Measurements from ENCODE around the gene LAMP5.

The LAMP5 gene

DNA sequence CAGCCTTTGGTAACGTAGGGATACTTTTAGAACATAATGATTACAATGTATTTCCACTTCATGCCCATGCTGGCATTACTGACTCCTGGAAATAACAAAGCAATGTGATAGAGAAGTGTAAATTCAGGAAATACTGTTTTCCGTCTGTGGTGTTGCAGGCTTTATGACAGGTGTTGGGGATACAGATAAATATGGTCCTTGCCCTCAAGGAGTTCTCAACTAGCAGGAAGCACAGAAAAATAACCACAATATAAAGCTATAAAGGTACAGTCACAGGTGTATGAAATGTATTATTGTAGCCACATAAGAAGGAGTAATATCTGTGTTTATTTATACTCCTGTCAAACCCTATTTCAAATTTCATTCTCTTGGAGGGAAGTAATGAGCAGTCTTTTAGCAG lies 12.9 kb upstream of the LAMP5 start:
- no peak for DNase-seq

DNA sequence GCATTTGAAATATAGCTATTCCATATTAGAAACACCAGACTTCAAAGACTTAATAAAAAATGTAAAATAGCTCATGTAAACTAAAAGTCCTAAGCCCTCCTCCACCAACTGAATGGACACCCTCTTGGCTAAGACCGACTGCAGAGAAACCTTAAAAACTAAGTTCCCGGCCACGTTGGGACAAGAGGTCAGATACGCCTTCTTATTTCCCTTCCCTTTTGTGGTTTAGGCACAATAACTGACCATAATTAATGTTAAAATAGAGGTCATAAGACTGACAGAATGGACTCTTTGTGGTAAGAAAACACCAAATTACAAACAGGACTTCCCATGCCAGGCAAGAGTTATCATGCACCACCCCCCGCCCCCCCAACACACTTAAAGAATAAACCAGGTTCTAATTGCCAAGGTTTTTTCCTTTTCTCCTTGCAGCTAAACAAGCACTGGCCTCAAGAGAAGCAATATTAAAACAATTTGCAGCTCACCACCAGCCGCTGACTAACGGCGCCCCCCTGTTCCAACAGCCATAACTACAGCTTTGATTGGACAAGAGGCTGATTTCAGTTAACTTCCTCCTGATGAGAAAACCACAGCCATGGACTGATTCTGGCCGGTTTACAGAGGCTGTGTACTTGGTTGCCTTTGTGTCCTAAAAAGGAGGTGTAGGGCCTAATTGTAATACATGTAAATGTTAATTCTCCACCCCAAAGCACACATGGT lies 10.7 kb upstream of the LAMP5 start:
- DNase-seq: no peak

DNA sequence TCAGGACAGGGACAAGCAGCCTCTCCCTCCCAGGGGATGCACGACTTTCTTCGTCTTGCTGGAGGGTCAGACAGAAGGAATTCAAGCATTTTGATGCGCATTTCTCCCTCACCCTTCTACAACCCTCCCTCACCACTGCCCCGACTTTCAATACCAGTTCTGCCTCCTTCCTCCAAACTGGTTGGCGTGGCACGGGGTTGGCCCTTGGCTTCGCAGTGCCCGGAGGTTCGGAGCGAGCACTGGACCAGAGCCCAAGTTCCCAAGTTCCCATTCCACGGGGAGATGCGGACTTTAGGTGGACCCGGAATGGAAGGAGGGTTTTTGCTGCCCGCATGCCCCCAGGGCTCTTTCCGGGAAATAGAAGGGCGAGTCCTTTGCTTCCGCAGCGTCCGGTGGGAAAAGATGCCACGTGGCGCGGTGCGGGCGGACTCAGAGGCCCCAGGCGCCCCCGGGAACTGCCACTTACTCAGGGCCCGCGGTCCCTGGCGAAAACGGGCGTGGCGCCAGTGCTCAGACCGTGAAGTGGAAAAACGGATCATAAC lies 8.0 kb upstream of the LAMP5 start:
- no peak for DNase-seq

DNA sequence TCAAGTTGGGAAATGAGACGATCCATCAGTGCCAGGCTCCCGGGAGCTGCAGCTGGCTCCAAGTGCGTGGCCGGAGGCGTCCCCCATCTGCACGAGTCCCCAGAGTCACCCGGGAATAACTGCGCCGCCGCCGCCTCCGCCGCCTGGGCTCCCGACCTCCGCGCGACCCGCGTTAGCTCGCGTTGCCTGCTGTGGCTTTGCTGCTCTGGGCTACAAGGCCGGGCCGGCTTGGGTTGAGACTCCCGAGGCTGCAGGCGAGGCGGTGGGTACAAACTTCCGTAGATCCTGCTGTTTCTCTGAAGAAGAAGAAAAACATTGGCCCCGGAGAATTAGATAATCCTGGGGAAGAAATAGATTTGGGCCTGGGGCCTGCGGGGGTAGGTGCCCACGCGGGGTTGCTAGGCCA lies 7.4 kb upstream of the LAMP5 start:
- no peak for DNase-seq

DNA sequence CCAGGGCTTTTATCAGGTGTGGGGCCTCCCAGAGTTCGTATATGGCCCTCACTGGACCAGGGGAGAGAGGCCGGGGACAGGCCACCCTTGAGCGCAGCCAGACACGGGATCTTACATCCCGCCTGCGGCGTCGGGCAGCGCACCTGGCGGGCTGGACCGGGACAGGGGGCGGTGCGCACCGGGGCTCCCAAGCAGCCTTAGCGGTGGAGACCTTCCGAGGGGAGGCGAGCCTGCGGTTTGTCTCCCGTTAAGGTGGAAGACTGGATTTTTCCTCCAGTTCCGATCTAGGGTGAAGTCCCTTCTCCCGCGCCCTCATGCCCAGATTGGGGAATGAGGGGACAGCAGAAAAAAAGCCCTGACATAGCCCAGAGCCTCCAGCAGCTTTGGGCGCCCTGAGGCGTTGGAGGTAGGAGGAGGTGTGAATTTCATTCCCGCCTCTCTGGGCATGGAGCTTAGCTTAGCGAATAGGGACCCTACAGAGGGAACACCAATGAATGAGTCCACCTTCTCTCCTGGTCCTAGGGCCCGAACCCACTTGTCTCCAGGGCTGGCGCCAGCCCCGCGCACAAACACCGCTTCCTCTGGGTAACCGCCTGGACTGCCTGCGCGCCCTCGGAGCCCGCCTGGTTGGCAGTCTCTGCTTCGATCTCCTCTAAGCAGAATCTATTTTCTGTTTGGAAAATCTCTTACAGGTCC lies 6.7 kb upstream of the LAMP5 start:
- no peak for DNase-seq

DNA sequence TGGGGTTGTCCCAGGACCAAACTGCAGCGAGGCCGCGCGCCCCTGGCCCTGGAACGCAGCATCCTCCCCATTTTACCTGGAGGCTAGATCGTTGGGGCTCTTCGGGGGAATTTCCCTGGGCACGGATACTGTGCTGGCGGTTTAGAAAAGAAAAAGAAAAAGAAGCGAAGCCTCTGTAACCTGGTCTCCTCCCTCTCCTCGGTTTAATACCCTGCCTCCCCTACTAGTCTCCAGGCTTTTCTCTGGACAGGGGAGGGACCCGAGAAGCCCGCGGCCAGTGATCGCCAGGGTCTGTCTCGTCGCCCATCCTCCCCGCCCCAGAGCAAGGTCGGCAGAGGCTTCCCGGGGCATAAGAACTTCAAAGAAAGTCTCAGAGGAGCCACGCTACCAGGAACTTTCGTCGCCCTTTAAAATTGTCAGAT lies 6.1 kb upstream of the LAMP5 start:
- no peak for DNase-seq

DNA sequence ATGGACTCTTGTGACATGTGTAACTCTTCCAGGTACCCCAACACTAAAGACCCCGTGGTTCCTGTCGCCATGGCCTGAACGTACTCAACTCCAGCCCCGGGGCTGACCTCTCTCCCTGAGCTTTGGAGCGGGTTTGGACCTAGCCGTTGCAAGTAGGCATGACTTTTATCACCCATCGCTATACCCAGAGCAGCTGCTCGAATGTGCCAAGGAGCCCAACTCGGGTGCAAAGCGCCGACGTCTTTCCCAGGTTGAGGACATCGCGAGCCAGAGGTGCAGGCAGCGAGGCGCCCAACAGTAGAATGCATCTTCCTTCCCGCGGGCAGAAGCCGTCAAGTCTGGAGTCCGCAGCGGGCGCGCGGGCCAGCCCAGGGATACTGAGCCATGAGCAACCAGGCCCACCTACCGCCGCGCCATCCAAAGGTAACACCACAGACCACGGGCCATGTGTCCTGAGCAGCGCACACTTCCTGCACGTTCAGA lies 5.7 kb upstream of the LAMP5 start:
- no peak for DNase-seq

DNA sequence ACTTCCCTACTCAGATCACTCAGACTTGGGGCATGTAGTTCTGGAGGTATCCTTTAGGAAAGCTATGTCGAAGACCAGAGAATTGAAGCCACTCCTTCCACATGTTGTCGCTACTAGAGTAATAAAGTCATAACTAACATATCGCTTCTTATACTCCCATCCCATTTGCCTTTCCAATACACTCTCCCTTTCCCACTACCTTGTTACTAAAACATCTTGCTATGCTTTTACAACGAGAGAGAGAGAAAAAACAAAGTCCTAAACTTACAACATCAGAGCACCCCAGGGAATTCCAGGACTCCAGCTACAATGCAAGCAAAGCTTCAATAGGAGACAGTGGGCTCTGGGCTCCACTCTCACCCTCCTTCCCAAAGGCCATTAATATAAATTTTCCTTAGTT lies 5.1 kb upstream of the LAMP5 start:
- no peak for DNase-seq

DNA sequence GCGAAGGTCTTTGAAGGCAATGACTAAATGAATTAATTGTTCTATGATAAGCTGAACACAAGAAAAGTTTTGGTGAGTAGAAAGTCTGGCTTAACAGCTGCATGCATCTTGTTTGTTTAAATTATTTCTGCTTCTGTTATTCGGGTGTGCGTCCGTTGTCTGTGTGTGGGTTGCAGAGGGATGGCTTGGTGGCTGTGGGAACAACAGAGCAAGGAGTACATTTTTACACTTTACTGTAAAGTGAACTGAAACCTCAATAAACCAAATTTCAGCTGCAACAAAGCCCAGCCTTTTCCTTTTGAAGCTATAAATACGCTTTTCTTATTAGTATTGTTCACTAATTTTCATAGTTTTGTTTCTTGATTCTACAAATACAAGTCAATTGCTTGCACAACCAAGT lies 3.5 kb upstream of the LAMP5 start:
- no peak for DNase-seq

DNA sequence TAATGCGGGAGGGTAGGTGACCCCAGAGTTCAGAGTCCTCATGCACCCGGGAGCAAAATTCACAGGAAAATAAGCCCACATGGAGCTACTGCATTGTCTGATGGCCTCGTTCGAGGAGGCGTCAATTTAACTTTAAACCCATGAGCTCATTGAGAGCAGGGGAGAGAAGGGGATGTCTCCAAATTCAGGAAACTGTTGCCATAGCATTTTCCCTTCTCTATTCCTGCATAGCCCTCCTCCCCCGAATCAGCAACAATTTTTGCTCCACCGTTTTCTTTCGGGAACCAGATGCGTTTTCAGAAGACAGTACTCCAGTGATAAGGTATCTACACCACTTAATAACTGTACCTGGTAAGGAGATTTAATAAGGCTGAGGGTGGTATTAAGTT lies 324 bp upstream of the LAMP5 start:
- no peak for DNase-seq

DNA sequence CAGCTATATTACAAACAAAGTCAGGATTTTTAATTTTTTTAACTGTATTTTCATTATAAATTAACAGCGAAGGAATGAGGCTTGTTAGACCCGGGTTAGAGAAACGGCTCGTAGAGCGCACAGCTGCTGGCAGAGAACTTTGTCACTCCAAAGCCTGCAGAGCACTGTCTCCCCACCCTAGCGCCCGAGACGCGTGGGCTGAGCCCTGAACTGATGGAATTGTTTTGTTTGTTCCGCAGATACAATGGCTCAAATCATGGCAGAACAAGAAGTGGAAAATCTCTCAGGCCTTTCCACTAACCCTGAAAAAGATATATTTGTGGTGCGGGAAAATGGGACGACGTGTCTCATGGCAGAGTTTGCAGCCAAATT lies 810 bp downstream of the LAMP5 start:
- DNase-seq: no peak

DNA sequence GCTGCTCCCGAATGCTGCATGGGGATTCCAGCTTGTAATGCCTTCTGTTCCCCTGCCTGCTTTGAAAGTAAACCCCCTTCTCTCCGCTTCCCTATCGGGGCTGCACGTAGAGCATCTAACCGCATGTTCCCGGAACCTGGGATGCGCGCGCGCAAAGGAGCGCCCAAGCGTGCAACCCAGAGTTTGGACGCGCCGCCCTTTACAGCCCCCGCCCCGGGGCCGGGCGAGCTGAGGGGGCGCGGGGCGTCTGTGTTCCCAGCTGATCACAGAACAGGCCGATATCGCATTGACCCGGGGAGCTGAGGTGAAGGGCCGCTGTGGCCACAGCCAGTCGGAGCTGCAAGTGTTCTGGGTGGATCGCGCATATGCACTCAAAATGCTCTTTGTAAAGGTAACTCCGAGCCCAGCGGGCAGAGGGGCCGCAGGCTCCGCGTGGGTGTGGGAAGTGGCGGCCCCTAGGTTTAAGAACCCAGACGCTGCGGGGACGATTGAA lies 1.4 kb downstream of the LAMP5 start:
- DNase-seq: no peak

DNA sequence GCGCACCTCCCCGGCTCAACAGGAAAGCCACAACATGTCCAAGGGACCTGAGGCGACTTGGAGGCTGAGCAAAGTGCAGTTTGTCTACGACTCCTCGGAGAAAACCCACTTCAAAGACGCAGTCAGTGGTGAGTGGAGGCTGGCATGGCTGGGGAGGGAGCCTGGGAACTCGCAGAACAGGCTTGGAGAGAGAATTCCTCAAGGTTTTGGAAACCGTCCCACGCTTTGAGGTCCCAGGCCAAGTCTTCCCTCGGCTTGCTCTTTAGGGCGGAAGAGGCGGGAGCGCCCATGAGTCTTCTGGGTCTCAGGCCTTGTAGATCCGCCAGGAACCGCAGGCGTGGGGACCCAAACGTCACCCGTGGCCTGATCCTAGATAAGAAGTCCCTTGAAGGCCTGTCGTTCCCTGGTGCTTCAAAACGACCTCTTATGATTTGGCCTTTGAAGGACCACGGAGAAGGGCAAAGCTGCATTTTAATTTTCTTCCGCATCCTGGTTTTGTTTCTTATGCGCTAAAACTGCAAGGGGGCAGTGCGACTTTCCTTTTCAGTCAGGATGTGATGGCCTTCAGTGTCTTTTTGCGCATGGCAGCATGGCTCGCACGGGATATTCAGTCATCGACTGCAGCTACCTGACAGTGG lies 2.0 kb downstream of the LAMP5 start:
- DNase-seq: no peak

DNA sequence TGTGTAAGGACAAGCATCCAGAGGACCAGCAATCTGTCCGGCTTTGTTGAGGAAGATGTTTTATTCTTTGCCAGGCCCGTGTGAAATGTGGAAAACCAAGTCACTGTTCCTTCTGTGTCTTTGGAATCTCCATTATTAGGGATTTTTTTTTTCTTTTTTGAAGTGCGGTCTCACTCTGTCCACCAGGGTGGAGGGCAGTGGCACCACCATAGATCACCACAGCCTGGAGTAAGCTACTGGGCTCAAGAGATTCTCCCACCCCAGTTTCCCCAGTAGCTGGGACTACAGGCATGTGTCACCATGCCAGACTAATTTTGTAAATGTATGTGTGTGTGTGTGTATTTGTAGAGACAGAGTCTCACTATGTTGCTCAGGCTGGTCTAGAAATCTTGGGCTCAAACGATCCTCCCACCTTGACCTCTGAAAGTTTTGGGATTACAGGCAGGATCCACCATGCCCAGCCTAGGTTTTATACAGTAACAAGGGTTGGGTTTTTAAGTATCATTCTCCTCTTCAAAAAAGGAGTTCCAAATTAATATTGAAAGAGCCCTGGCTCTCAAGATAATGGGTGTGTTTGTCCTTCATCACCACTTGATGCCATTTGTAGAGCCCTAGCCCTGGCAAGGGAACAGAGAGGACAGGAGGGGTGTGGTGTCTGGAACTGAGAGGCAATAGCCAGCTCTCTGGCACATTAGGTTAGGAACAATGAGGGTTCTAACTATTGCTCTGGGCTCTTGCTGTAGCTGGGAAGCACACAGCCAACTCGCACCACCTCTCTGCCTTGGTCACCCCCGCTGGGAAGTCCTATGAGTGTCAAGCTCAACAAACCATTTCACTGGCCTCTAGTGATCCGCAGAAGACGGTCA lies 3.1 kb downstream of the LAMP5 start:
- DNase-seq: no peak

DNA sequence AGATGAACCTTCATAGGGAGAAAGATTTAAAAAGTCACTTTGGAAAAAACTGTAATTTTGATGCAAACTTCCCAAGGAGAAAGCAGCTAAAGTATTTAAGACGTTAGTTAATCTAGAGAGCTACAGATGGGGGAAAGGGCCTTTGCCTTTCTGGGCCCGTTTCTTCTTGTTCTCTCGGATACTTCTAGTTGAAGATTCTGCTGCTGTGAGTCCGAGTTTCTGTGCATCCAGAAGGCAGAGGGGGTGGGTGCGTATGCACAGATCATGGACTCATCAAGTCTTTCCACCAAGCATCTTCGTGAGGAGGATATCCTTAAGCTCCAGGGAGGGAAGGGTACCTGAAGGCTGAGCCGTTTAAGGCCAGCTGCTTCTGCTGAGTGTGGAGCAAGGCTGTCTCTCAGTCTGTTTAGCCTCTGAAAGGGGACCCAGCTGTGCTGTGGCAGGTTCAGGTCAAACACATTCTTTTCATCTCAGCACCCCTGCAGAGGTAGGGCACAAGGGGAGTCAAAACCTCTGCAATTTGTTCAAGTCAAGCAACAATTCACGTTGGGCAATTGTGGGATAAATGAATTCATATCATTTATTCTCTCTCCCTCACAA lies 4.3 kb downstream of the LAMP5 start:
- no peak for DNase-seq

DNA sequence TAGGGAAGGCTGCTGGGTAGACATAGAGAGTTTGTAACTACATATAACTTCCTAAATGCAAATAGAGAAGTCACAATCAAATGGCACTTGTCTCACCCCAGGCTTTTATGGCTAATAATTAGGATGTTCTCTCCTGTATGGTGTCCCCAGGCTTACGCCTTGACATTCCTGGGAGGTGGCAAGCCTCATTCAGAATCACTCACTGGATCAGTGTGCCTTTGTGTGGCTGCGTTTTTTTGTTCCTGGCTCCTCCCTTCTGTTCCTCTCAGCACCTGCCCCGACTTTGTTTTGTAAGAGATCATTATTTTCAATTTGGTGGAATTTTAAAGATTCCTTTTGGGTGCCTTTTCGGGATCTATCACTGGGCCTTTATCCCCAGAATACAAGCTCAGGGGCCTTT lies 5.7 kb downstream of the LAMP5 start:
- DNase-seq: no peak

DNA sequence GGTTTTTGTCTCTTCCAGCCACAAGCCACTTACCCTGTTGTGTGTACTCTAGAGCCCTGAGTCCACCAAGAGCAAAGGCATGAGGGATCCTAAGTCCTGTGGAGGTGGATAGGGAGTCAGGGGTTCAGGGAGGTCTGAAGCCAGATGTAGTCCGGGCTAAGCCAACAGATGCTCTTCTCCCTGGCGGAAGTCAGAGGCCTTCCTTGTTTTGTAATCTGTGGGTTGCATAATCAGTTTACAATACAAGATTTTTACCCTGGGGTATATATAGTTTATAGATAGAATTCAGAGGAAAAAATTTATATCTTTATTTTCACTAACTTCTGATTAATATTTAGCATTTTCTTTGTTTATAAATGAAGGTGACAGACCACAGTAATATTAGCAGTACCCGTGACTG lies 9.2 kb downstream of the LAMP5 start:
- DNase-seq: no peak

DNA sequence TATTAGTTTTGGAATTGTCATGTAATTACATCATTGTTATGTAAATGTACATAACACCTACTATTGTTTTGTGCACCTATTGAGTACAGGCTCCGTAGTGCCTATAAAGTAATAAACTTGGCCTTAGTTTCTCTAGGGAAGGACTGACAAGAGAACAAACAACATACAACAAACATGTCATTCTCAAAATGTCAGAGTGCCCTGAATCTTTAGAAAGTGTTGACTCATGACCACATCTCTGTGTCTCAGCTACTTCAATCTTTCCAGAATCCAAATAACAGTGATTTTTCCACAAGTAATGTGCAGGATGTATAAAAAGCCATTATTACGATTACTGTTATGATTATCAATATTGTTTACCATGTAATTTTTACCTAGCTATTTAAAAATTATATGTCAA lies 17.2 kb downstream of the LAMP5 start:
- DNase-seq: no peak

DNA sequence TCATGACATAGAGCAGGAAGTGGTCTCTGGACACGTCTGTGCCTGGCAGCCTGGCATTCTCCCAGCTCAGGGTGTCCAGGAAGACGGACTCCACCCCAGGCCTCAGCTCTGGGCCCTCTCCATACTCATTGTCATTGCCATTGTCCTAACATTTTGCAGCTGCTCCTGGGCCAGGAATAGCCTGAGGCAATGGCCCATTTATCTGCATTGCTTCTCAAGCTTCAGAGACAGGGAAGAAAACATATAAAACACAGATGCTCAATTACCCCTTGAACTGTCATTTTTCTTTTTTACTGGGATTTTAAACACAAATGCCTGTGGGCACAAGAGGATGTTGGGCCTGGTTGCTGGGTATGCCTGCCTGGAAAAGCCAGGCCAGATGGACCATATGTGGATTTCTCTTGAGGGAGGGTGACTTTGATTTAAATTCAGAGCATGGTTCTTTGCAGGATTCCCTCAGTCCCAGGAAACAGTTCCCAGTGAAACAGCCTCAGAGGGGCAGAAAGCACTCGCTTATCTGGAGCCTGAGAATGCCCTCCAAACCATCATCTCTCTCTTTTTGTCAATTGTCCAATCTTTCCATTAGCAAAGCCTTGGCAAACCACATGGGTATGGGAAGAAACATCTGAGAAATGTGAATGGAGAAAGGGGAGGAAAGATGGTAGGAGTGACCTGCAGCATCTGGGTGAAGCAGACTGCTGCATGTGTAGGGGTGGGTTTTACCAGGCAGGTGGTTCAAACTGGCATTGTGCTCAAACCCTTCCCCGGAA lies 17.9 kb downstream of the LAMP5 start:
- no peak for DNase-seq

DNA sequence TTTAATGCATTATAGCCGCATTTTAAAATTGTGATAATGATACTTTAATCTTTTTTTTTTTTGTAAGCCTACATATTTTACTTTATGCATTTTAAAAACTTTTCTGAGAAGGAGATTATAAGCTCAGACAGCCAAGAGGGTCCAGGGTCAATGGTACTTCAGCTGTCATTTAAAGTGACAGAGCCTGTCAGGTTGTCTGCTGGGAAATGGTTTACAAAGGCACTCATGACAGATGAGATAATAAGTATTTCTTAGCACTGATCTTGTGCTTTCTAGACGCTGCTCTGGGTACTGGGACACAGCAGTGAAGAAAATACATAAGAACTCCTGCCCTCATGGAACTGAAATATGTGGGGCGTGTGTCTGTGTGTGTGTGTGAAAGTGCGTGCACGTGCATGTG lies 19.6 kb downstream of the LAMP5 start:
- DNase-seq: no peak

DNA sequence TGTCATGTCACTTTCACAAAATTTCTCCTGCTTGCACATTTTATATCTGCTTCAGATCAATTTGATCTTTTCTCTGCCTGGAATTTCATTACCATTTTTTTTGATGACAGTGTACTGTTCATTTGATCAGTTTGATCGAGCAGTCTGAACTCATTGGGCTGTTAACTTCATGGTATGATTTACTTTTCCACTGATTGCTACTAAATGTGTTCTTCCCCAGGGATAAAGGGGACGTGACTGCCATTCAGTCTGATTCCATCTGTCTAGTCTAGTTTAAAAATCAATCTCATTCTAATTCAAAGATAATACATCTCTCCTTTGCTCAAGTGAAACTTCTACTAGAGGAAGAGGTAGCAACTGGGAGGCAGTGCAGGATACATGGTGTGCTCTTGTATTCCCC lies 21.1 kb downstream of the LAMP5 start:
- DNase-seq: no peak

DNA sequence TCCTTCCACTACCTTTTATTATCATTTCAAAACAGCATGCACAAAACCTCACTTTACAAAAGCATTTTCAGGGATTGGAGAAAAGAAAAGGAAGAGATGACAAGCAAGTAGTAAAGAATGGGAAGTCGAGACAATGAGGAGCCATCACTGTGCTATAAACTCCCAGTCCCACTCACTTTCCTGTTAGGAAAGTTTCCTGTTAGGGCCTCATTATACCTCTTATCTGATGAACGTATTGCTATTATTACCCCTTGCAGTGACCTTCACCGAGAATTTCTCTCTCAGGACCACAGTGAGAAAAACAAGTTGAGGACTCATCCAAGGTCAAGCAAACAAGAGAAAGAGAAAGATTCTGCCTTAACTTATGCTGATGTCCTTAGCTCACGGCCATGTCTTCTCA lies 28.8 kb downstream of the LAMP5 start:
- DNase-seq: no peak
